Endothelial cell (in vitro differentiated cells): ENCODE measurements around the gene SPRED2. TPM values are rescaled to one million over a fixed set of nuclear protein-coding genes. Genes with fewer than 3 reads are reported as not detected.

Experiments used
- DNase-seq: peaks from one replicate; pipeline ENCODE4 v3.0.0; 2021; ENCODE audit warnings: low spot score
- H3K27ac Mint-ChIP-seq: one replicate; pipeline ENCODE4 v1.8.0; 2021; ENCODE audit warnings: mixed read lengths, inconsistent platforms; ENCODE audit not compliant: unreplicated experiment
- H3K27me3 Mint-ChIP-seq: one replicate; pipeline ENCODE4 v1.8.0; 2021; ENCODE audit warnings: mild to moderate bottlenecking, moderate library complexity, mixed read lengths, inconsistent platforms; ENCODE audit not compliant: unreplicated experiment
- H3K36me3 Mint-ChIP-seq: one replicate; pipeline ENCODE4 v1.8.0; 2021; ENCODE audit warnings: mild to moderate bottlenecking, low read depth, mixed read lengths, inconsistent platforms; ENCODE audit not compliant: unreplicated experiment
- H3K4me1 Mint-ChIP-seq: one replicate; pipeline ENCODE4 v1.8.0; 2021; ENCODE audit warnings: mild to moderate bottlenecking, mixed read lengths, inconsistent platforms; ENCODE audit not compliant: unreplicated experiment
- H3K4me3 Mint-ChIP-seq: one replicate; pipeline ENCODE4 v1.8.0; 2021; ENCODE audit warnings: mild to moderate bottlenecking, mixed read lengths, inconsistent platforms; ENCODE audit not compliant: unreplicated experiment
- H3K9me3 Mint-ChIP-seq: one replicate; pipeline ENCODE4 v1.8.0; 2021; ENCODE audit warnings: mixed read lengths, inconsistent platforms; ENCODE audit not compliant: unreplicated experiment
- CTCF ChIP-seq: fragments of 200-600 bp; sonication (generic); IDR thresholded peaks from one replicate; pipeline ENCODE4 v1.5.0; 2021; ENCODE audit warnings: antibody characterized with exemption; ENCODE audit not compliant: unreplicated experiment
- total RNA-seq: library from RNA; stranded (reverse); fragmentation: NEBNext Ultra II Directional; extraction: Animal tissue kit (Norgen Biotek cat#: 25700); gene quantifications from one replicate; pipeline ENCODE4 v1.2.1, GENCODE V29; 2021; ENCODE audit not compliant: unreplicated experiment

SPRED2 gene
- total RNA-seq, 1 donor from 2014 or later, result 17.6 TPM

GRCh38 chr2:65395621-65396347 lies 36.6 kb downstream of the SPRED2 start:
- Mint-ChIP-seq H3K4me1 (peaks cover 3% of the 10 kb centered on the region), H3K27ac (no peak overlapping the region), H3K27me3 (peaks cover 4% of the 10 kb centered on the region), H3K4me3 (no peak overlapping the region), H3K36me3 (no peaks in the 10 kb centered on the region), H3K9me3 (no peaks in the 10 kb centered on the region)
- DNase-seq, result no peak
- TF ChIP-seq CTCF, result no peak

GRCh38 chr2:65393743-65394422 lies 38.5 kb downstream of the SPRED2 start:
- peaks cover 2% of the 10 kb centered on the region for H3K27me3 Mint-ChIP-seq
- no peak for DNase-seq
- H3K9me3 Mint-ChIP-seq, result no peaks in the 10 kb centered on the region
- H3K36me3 Mint-ChIP-seq, result no peaks in the 10 kb centered on the region
- no peak overlapping the region for H3K27ac Mint-ChIP-seq
- no peak overlapping the region for H3K4me3 Mint-ChIP-seq
- TF ChIP-seq CTCF, result no peak
- H3K4me1 Mint-ChIP-seq, result peaks cover 4% of the 10 kb centered on the region

- no peak for DNase-seq
- no peaks in the 10 kb centered on the region for H3K36me3 Mint-ChIP-seq
- no peak overlapping the region for H3K27ac Mint-ChIP-seq
- peaks cover 10% of the 10 kb centered on the region for H3K4me1 Mint-ChIP-seq
- peaks cover 2% of the 10 kb centered on the region for H3K27me3 Mint-ChIP-seq
- TF ChIP-seq CTCF, result no peak
- no peak overlapping the region for H3K4me3 Mint-ChIP-seq
- no peaks in the 10 kb centered on the region for H3K9me3 Mint-ChIP-seq
Observed at GRCh38 chr2:65393046-65393445, 39.4 kb downstream of the SPRED2 start.

GRCh38 chr2:65392609-65393008 lies 39.8 kb downstream of the SPRED2 start:
- no peak for TF ChIP-seq CTCF
- no peaks in the 10 kb centered on the region for H3K36me3 Mint-ChIP-seq
- H3K4me1 Mint-ChIP-seq, result peaks cover 10% of the 10 kb centered on the region
- no peak for DNase-seq
- H3K4me3 Mint-ChIP-seq, result no peak overlapping the region
- H3K27ac Mint-ChIP-seq, result no peak overlapping the region
- no peaks in the 10 kb centered on the region for H3K9me3 Mint-ChIP-seq
- peaks cover 2% of the 10 kb centered on the region for H3K27me3 Mint-ChIP-seq

- Mint-ChIP-seq H3K27ac (no peak overlapping the region), H3K4me1 (peaks cover 13% of the 10 kb centered on the region), H3K4me3 (no peak overlapping the region), H3K9me3 (no peaks in the 10 kb centered on the region), H3K27me3 (peaks cover 5% of the 10 kb centered on the region), H3K36me3 (no peaks in the 10 kb centered on the region)
- TF ChIP-seq CTCF, result no peak
- no peak for DNase-seq
Observed at GRCh38 chr2:65390134-65390533, 42.3 kb downstream of the SPRED2 start.
